GM21717 (cell line): ENCODE data around the gene CEMIP.
A peak's percentile ranks its signal among the peaks of the same experiment; 100 is the strongest.

Experiments
- ATAC-seq: cut with Tn5 transposase; IDR thresholded peaks from one replicate; pipeline ENCODE4 v1.9.1; 2021; ENCODE audit warnings: mild to moderate bottlenecking, moderate library complexity; ENCODE audit not compliant: unreplicated experiment

Gene CEMIP

GRCh38 chr15:80971143-80971542 is 192.0 kb downstream of the CEMIP start:
- no peak for ATAC-seq

GRCh38 chr15:80972276-80972675 is 193.1 kb downstream of the CEMIP start:
- ATAC-seq: no peak

- no peak for ATAC-seq
Observed at GRCh38 chr15:80974914-80975313, 195.7 kb downstream of the CEMIP start.

GRCh38 chr15:80976851-80977250 is 197.7 kb downstream of the CEMIP start:
- ATAC-seq: no peak

- no peak for ATAC-seq
Observed at GRCh38 chr15:80977627-80978036, 198.5 kb downstream of the CEMIP start.

GRCh38 chr15:80978685-80979329 is 199.6 kb downstream of the CEMIP start:
- no peak for ATAC-seq

GRCh38 chr15:80979538-80980200 is 200.5 kb downstream of the CEMIP start:
- ATAC-seq: no peak

GRCh38 chr15:80982205-80982604 is 203.0 kb downstream of the CEMIP start:
- no peak for ATAC-seq

- ATAC-seq: no peak
Observed at GRCh38 chr15:80982839-80983238, 203.7 kb downstream of the CEMIP start.

GRCh38 chr15:80984856-80985255 is 205.7 kb downstream of the CEMIP start:
- ATAC-seq: no peak

GRCh38 chr15:80985981-80986380 is 206.8 kb downstream of the CEMIP start:
- no peak for ATAC-seq

- ATAC-seq: no peak
Observed at GRCh38 chr15:80986487-80986886, 207.3 kb downstream of the CEMIP start.

GRCh38 chr15:80988148-80988796 is 209.1 kb downstream of the CEMIP start:
- ATAC-seq: no peak

- ATAC-seq: peak; percentile 3
Observed at GRCh38 chr15:80989081-80989517, 209.9 kb downstream of the CEMIP start.

GRCh38 chr15:80989518-80990478 is 210.6 kb downstream of the CEMIP start, which contains the start of gene MESD:
Gene MESD, minus strand, starts transcription at chr15:80989819. Its CDS starts 28 bp downstream, at chr15:80989791.
- ATAC-seq: peak; percentile 94

GRCh38 chr15:80990955-80991354 is 211.8 kb downstream of the CEMIP start:
- no peak for ATAC-seq

GRCh38 chr15:80991421-80991820 is 212.3 kb downstream of the CEMIP start:
- no peak for ATAC-seq

GRCh38 chr15:80992006-80992405 is 212.8 kb downstream of the CEMIP start:
- ATAC-seq: no peak

GRCh38 chr15:80992441-80992840 is 213.3 kb downstream of the CEMIP start:
- no peak for ATAC-seq

- no peak for ATAC-seq
Observed at GRCh38 chr15:80996247-80996646, 217.1 kb downstream of the CEMIP start.

- no peak for ATAC-seq
Observed at GRCh38 chr15:80997692-80998091, 218.5 kb downstream of the CEMIP start.
